Mesenchymal stem cell (in vitro differentiated cells and primary cell): ENCODE results near the gene BMERB1.
"Not testable (repeated sequence)": the region's sequence is repeated elsewhere in the genome, so short reads cannot be mapped to it uniquely, and the experiment has no call there.

Experiments
- DNase-seq: peaks from one replicate; pipeline ENCODE4 v3.0.0-alpha.2; 2013
- H2AFZ ChIP-seq: one replicate; pipeline ENCODE4 v1.6.1; 2013; ENCODE audit warnings: low read depth, mild to moderate bottlenecking, control low read depth, inconsistent platforms, low read length, moderate library complexity
- H2AK5ac ChIP-seq: 2 replicates; pipeline ENCODE4 v1.6.1; 2013; ENCODE audit warnings: low read length, moderate library complexity, mild to moderate bottlenecking, inconsistent platforms; ENCODE audit not compliant: severe bottlenecking
- H2BK120ac ChIP-seq: one replicate; pipeline ENCODE4 v1.6.1; 2013; ENCODE audit warnings: low read depth, mild to moderate bottlenecking, inconsistent platforms, low read length, moderate library complexity
- H2BK12ac ChIP-seq, 2 experiments: one replicate each; pipeline ENCODE4 v1.6.1; 2013; ENCODE audit warnings: inconsistent platforms in 2 of 2, low read length in 2 of 2, mild to moderate bottlenecking in 2 of 2, moderate library complexity in 2 of 2, control low read depth in 1 of 2
- H2BK15ac ChIP-seq: one replicate; pipeline ENCODE4 v1.6.1; 2013; ENCODE audit warnings: mild to moderate bottlenecking, low read depth, inconsistent platforms; ENCODE audit not compliant: poor library complexity, severe bottlenecking
- H2BK5ac ChIP-seq: 2 replicates; pipeline ENCODE4 v1.6.1; 2013; ENCODE audit warnings: low read depth, mild to moderate bottlenecking, low read length, control low read depth, inconsistent platforms; ENCODE audit not compliant: poor library complexity, severe bottlenecking
- H3K14ac ChIP-seq, 2 experiments: one replicate each; pipeline ENCODE4 v1.6.1; 2013; ENCODE audit warnings: inconsistent platforms in 2 of 2, low read length in 2 of 2, control low read depth in 1 of 2, mild to moderate bottlenecking in 1 of 2, moderate library complexity in 1 of 2
- H3K18ac ChIP-seq, 2 experiments: one replicate each; pipeline ENCODE4 v1.6.1; 2013; ENCODE audit warnings: inconsistent platforms in 2 of 2, low read length in 2 of 2, control low read depth in 1 of 2, low read depth in 1 of 2, mild to moderate bottlenecking in 1 of 2
- H3K23ac ChIP-seq, 2 experiments: one replicate each; pipeline ENCODE4 v1.6.1; 2013; ENCODE audit warnings: inconsistent platforms in 2 of 2, low read length in 2 of 2, mild to moderate bottlenecking in 2 of 2, moderate library complexity in 2 of 2, control low read depth in 1 of 2
- H3K27ac ChIP-seq: 2 replicates; pipeline ENCODE4 v1.5.1; 2013; ENCODE audit warnings: mild to moderate bottlenecking, moderate library complexity, low read length, control low read depth, inconsistent platforms; ENCODE audit not compliant: poor library complexity, severe bottlenecking
- H3K27me3 ChIP-seq, 2 experiments: 2 replicates each; pipeline versions ENCODE4 v1.6.1 to v1.7.0; 2013; ENCODE audit warnings: low read length in 2 of 2, mild to moderate bottlenecking in 2 of 2, moderate library complexity in 2 of 2, control low read depth in 1 of 2, inconsistent platforms in 1 of 2; ENCODE audit not compliant: control insufficient read depth in 1 of 2, insufficient read depth in 1 of 2
- H3K36me3 ChIP-seq, 2 experiments: 2 replicates each; pipeline versions ENCODE4 v1.6.1 to v1.7.0; 2013; ENCODE audit warnings: low read length in 2 of 2, control low read depth in 1 of 2, inconsistent platforms in 1 of 2, low read depth in 1 of 2, mild to moderate bottlenecking in 1 of 2; ENCODE audit not compliant: insufficient read depth in 2 of 2, control insufficient read depth in 1 of 2
- H3K4ac ChIP-seq, 2 experiments: one replicate each; pipeline ENCODE4 v1.6.1; 2013; ENCODE audit warnings: inconsistent platforms in 2 of 2, low read length in 2 of 2, mild to moderate bottlenecking in 2 of 2, moderate library complexity in 2 of 2, control low read depth in 1 of 2, low read depth in 1 of 2
- H3K4me1 ChIP-seq: 2 replicates; pipeline ENCODE4 v1.6.1; 2013; ENCODE audit warnings: low read depth, low read length, control low read depth; ENCODE audit not compliant: control insufficient read depth, insufficient read depth
- H3K4me2 ChIP-seq: 2 replicates; pipeline ENCODE4 v1.6.1; 2013; ENCODE audit warnings: low read length, mild to moderate bottlenecking, inconsistent platforms; ENCODE audit not compliant: poor library complexity, severe bottlenecking
- H3K4me3 ChIP-seq, 2 experiments: 2 replicates each; pipeline versions ENCODE4 v1.5.1 to v1.7.0; 2013; ENCODE audit warnings: low read length in 2 of 2, mild to moderate bottlenecking in 2 of 2, control low read depth in 1 of 2, low read depth in 1 of 2; ENCODE audit not compliant: insufficient read depth in 1 of 2
- H3K79me1 ChIP-seq: replicated peaks from 2 replicates; pipeline ENCODE4 v1.6.1; 2013; ENCODE audit warnings: mild to moderate bottlenecking, control low read depth, low read length, inconsistent platforms; ENCODE audit not compliant: poor library complexity, severe bottlenecking
- H3K9ac ChIP-seq: 2 replicates; pipeline ENCODE4 v1.7.0; 2013; ENCODE audit warnings: mild to moderate bottlenecking, low read length, moderate library complexity
- H3K9me3 ChIP-seq: 2 replicates; pipeline ENCODE4 v1.7.0; 2013; ENCODE audit warnings: mild to moderate bottlenecking, low read length; ENCODE audit not compliant: control insufficient read depth
- H4K8ac ChIP-seq: one replicate; pipeline ENCODE4 v1.6.1; 2013; ENCODE audit warnings: inconsistent platforms, mild to moderate bottlenecking, low read length, moderate library complexity
- H4K91ac ChIP-seq: one replicate; pipeline ENCODE4 v1.6.1; 2013; ENCODE audit warnings: mild to moderate bottlenecking, low read length, inconsistent platforms
- WGBS: methylation state at CpG from one replicate; pipeline ENCODE4 v1.1.7; 2013; ENCODE audit warnings: mixed read lengths; 5-methylcytosine and 5-hydroxymethylcytosine counted together

BMERB1 gene

DNA sequence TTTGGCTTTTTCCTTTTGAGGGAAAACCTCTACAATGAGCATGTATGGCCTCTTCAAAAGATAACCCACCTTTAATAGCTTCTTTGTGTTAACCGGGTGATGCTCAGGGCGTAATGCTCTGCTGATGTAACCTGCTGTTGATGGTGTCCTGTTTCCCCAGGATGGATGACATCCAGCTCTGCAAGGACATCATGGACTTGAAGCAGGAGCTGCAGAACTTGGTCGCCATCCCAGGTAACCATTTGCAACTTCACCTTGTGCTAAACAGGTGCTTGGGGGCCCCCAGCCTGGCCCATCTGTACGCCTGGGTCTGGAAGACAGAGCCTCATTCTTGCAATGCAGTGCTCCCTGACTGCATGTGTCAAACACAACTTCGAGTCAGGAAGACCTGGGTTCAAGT is 133.4 kb downstream of the BMERB1 start:
- H2BK5ac ChIP-seq, result no peak overlapping the region
- H2AK5ac ChIP-seq, result no peak overlapping the region
- peak overlapping the region in 1 of 2 experiments; percentile 0 for H3K18ac ChIP-seq
- peaks cover 3% of the 10 kb centered on the region for H3K79me1 ChIP-seq
- no peak for DNase-seq
- H2AFZ ChIP-seq, result no peak overlapping the region
- H3K4ac ChIP-seq, result no peak overlapping the region
- H4K8ac ChIP-seq, result no peak overlapping the region
- no peak overlapping the region for H2BK15ac ChIP-seq
- H2BK12ac ChIP-seq, result no peak overlapping the region
- H3K9me3 ChIP-seq, result no peaks in the 10 kb centered on the region
- H3K27ac ChIP-seq, result no peak overlapping the region
- H2BK120ac ChIP-seq, result no peak overlapping the region
- no peak overlapping the region for H3K9ac ChIP-seq
- H3K4me2 ChIP-seq, result no peak overlapping the region
- H4K91ac ChIP-seq, result no peak overlapping the region
- peaks cover 17 to 56% of the 10 kb centered on the region in 2 experiments for H3K36me3 ChIP-seq
- WGBS, result 99% methylated on average over 5 of the region's 5 CpGs
- no peak overlapping the region for H3K23ac ChIP-seq
- H3K4me3 ChIP-seq, result no peak overlapping the region
- H3K4me1 ChIP-seq, result peaks cover 2% of the 10 kb centered on the region
- H3K27me3 ChIP-seq, result no peaks in the 10 kb centered on the region
- no peak overlapping the region for H3K14ac ChIP-seq

GRCh38 chr16:15570666-15571065 is 136.3 kb downstream of the BMERB1 start:
- H3K27me3 ChIP-seq, result not testable (repeated sequence)

GRCh38 chr16:15571557-15571956 is 137.2 kb downstream of the BMERB1 start:
- H3K9me3 ChIP-seq, result no peaks in the 10 kb centered on the region
- H2BK120ac ChIP-seq, result no peak overlapping the region
- H4K91ac ChIP-seq, result no peak overlapping the region
- H2BK12ac ChIP-seq, result no peak overlapping the region
- H3K23ac ChIP-seq, result no peak overlapping the region
- peaks cover 19 to 68% of the 10 kb centered on the region in 2 experiments for H3K36me3 ChIP-seq
- H3K9ac ChIP-seq, result peak overlapping the region; percentile 36
- H3K27me3 ChIP-seq, result no peaks in the 10 kb centered on the region
- H2BK15ac ChIP-seq, result no peak overlapping the region
- H2AFZ ChIP-seq, result no peak overlapping the region
- H3K18ac ChIP-seq, result no peak overlapping the region
- no peak overlapping the region for H3K27ac ChIP-seq
- no peak overlapping the region for H2AK5ac ChIP-seq
- H3K4me2 ChIP-seq, result no peak overlapping the region
- H3K4me3 ChIP-seq, result no peak overlapping the region
- no peak overlapping the region for H2BK5ac ChIP-seq
- DNase-seq, result no peak
- no peak overlapping the region for H3K14ac ChIP-seq
- H4K8ac ChIP-seq, result no peak overlapping the region
- no peak overlapping the region for H3K4ac ChIP-seq
- peaks cover 4% of the 10 kb centered on the region for H3K4me1 ChIP-seq
- peaks cover 5% of the 10 kb centered on the region for H3K79me1 ChIP-seq
- 90% methylated on average over 6 of the region's 6 CpGs for WGBS

More at GRCh38 chr16:15570666-15571065, 136.3 kb downstream of the BMERB1 start:
- not testable (repeated sequence) for H3K79me1 ChIP-seq, H2BK120ac ChIP-seq, H3K18ac ChIP-seq, H3K4me3 ChIP-seq, H2AK5ac ChIP-seq, H3K27ac ChIP-seq, H3K4me2 ChIP-seq, H2BK12ac ChIP-seq, DNase-seq, H2AFZ ChIP-seq, H3K9me3 ChIP-seq, H4K8ac ChIP-seq, H3K9ac ChIP-seq, H2BK15ac ChIP-seq, H3K4ac ChIP-seq, H3K23ac ChIP-seq, H3K14ac ChIP-seq, H3K4me1 ChIP-seq, H4K91ac ChIP-seq, H2BK5ac ChIP-seq
- peaks cover 19 to 72% of the 10 kb centered on the region in 2 experiments for H3K36me3 ChIP-seq
- 90% methylated on average over 4 of the region's 4 CpGs for WGBS

GRCh38 chr16:15572329-15573001 is 138.1 kb downstream of the BMERB1 start:
- Histone ChIP-seq H3K36me3 (peaks cover 20 to 77% of the 10 kb centered on the region in 2 experiments), H3K4me3 (peak overlapping the region in 1 of 2 experiments; percentile 50), H3K23ac (no peak overlapping the region), H3K9me3 (no peaks in the 10 kb centered on the region), H2BK120ac (no peak overlapping the region), H3K18ac (peak overlapping the region in 1 of 2 experiments; percentile 34), H2BK5ac (no peak overlapping the region), H3K27ac (no peak overlapping the region), H3K4ac (no peak overlapping the region), H2BK12ac (no peak overlapping the region), H4K91ac (no peak overlapping the region), H3K27me3 (no peaks in the 10 kb centered on the region), H4K8ac (no peak overlapping the region), H3K14ac (peak overlapping the region in 1 of 2 experiments; percentile 41), H3K9ac (peak overlapping the region; percentile 56), H2AK5ac (no peak overlapping the region), H2BK15ac (no peak overlapping the region), H2AFZ (no peak overlapping the region), H3K4me1 (peaks cover 4% of the 10 kb centered on the region), H3K79me1 (peaks cover 7% of the 10 kb centered on the region), H3K4me2 (no peak overlapping the region)
- 85% methylated on average over 8 of the region's 9 CpGs for WGBS
- peak; percentile 19 for DNase-seq
